Mesenchymal stem cell (in vitro differentiated cells and primary cell): ENCODE measurements around the gene XPR1.

Experiments used
- DNase-seq: peaks from one replicate; pipeline ENCODE4 v3.0.0-alpha.2; 2013
- H2AFZ ChIP-seq: one replicate; pipeline ENCODE4 v1.6.1; 2013; ENCODE audit warnings: low read depth, mild to moderate bottlenecking, control low read depth, inconsistent platforms, low read length, moderate library complexity
- H2AK5ac ChIP-seq: 2 replicates; pipeline ENCODE4 v1.6.1; 2013; ENCODE audit warnings: low read length, moderate library complexity, mild to moderate bottlenecking, inconsistent platforms; ENCODE audit not compliant: severe bottlenecking
- H2BK120ac ChIP-seq: one replicate; pipeline ENCODE4 v1.6.1; 2013; ENCODE audit warnings: low read depth, mild to moderate bottlenecking, inconsistent platforms, low read length, moderate library complexity
- H2BK12ac ChIP-seq, 2 experiments: one replicate each; pipeline ENCODE4 v1.6.1; 2013; ENCODE audit warnings: inconsistent platforms in 2 of 2, low read length in 2 of 2, mild to moderate bottlenecking in 2 of 2, moderate library complexity in 2 of 2, control low read depth in 1 of 2
- H2BK15ac ChIP-seq: one replicate; pipeline ENCODE4 v1.6.1; 2013; ENCODE audit warnings: mild to moderate bottlenecking, low read depth, inconsistent platforms; ENCODE audit not compliant: poor library complexity, severe bottlenecking
- H2BK5ac ChIP-seq: 2 replicates; pipeline ENCODE4 v1.6.1; 2013; ENCODE audit warnings: low read depth, mild to moderate bottlenecking, low read length, control low read depth, inconsistent platforms; ENCODE audit not compliant: poor library complexity, severe bottlenecking
- H3K14ac ChIP-seq, 2 experiments: one replicate each; pipeline ENCODE4 v1.6.1; 2013; ENCODE audit warnings: inconsistent platforms in 2 of 2, low read length in 2 of 2, control low read depth in 1 of 2, mild to moderate bottlenecking in 1 of 2, moderate library complexity in 1 of 2
- H3K18ac ChIP-seq, 2 experiments: one replicate each; pipeline ENCODE4 v1.6.1; 2013; ENCODE audit warnings: inconsistent platforms in 2 of 2, low read length in 2 of 2, control low read depth in 1 of 2, low read depth in 1 of 2, mild to moderate bottlenecking in 1 of 2
- H3K23ac ChIP-seq, 2 experiments: one replicate each; pipeline ENCODE4 v1.6.1; 2013; ENCODE audit warnings: inconsistent platforms in 2 of 2, low read length in 2 of 2, mild to moderate bottlenecking in 2 of 2, moderate library complexity in 2 of 2, control low read depth in 1 of 2
- H3K27ac ChIP-seq: 2 replicates; pipeline ENCODE4 v1.5.1; 2013; ENCODE audit warnings: mild to moderate bottlenecking, moderate library complexity, low read length, control low read depth, inconsistent platforms; ENCODE audit not compliant: poor library complexity, severe bottlenecking
- H3K27me3 ChIP-seq, 2 experiments: 2 replicates each; pipeline versions ENCODE4 v1.6.1 to v1.7.0; 2013; ENCODE audit warnings: low read length in 2 of 2, mild to moderate bottlenecking in 2 of 2, moderate library complexity in 2 of 2, control low read depth in 1 of 2, inconsistent platforms in 1 of 2; ENCODE audit not compliant: control insufficient read depth in 1 of 2, insufficient read depth in 1 of 2
- H3K36me3 ChIP-seq, 2 experiments: 2 replicates each; pipeline versions ENCODE4 v1.6.1 to v1.7.0; 2013; ENCODE audit warnings: low read length in 2 of 2, control low read depth in 1 of 2, inconsistent platforms in 1 of 2, low read depth in 1 of 2, mild to moderate bottlenecking in 1 of 2; ENCODE audit not compliant: insufficient read depth in 2 of 2, control insufficient read depth in 1 of 2
- H3K4ac ChIP-seq, 2 experiments: one replicate each; pipeline ENCODE4 v1.6.1; 2013; ENCODE audit warnings: inconsistent platforms in 2 of 2, low read length in 2 of 2, mild to moderate bottlenecking in 2 of 2, moderate library complexity in 2 of 2, control low read depth in 1 of 2, low read depth in 1 of 2
- H3K4me1 ChIP-seq: 2 replicates; pipeline ENCODE4 v1.6.1; 2013; ENCODE audit warnings: low read depth, low read length, control low read depth; ENCODE audit not compliant: control insufficient read depth, insufficient read depth
- H3K4me2 ChIP-seq: 2 replicates; pipeline ENCODE4 v1.6.1; 2013; ENCODE audit warnings: low read length, mild to moderate bottlenecking, inconsistent platforms; ENCODE audit not compliant: poor library complexity, severe bottlenecking
- H3K4me3 ChIP-seq, 2 experiments: 2 replicates each; pipeline versions ENCODE4 v1.5.1 to v1.7.0; 2013; ENCODE audit warnings: low read length in 2 of 2, mild to moderate bottlenecking in 2 of 2, control low read depth in 1 of 2, low read depth in 1 of 2; ENCODE audit not compliant: insufficient read depth in 1 of 2
- H3K79me1 ChIP-seq: replicated peaks from 2 replicates; pipeline ENCODE4 v1.6.1; 2013; ENCODE audit warnings: mild to moderate bottlenecking, control low read depth, low read length, inconsistent platforms; ENCODE audit not compliant: poor library complexity, severe bottlenecking
- H3K9ac ChIP-seq: 2 replicates; pipeline ENCODE4 v1.7.0; 2013; ENCODE audit warnings: mild to moderate bottlenecking, low read length, moderate library complexity
- H3K9me3 ChIP-seq: 2 replicates; pipeline ENCODE4 v1.7.0; 2013; ENCODE audit warnings: mild to moderate bottlenecking, low read length; ENCODE audit not compliant: control insufficient read depth
- H4K8ac ChIP-seq: one replicate; pipeline ENCODE4 v1.6.1; 2013; ENCODE audit warnings: inconsistent platforms, mild to moderate bottlenecking, low read length, moderate library complexity
- H4K91ac ChIP-seq: one replicate; pipeline ENCODE4 v1.6.1; 2013; ENCODE audit warnings: mild to moderate bottlenecking, low read length, inconsistent platforms
- WGBS: methylation state at CpG from one replicate; pipeline ENCODE4 v1.1.7; 2013; ENCODE audit warnings: mixed read lengths; 5-methylcytosine and 5-hydroxymethylcytosine counted together

Gene XPR1

GRCh38 chr1:180919183-180919700, 287.4 kb downstream of the XPR1 start:
- no peak overlapping the region for H2BK15ac ChIP-seq
- H2BK12ac ChIP-seq: no peak overlapping the region
- H4K8ac ChIP-seq: no peak overlapping the region
- H2BK5ac ChIP-seq: no peak overlapping the region
- H3K14ac ChIP-seq: no peak overlapping the region
- DNase-seq: no peak
- no peaks in the 10 kb centered on the region for H3K9me3 ChIP-seq
- H3K18ac ChIP-seq: no peak overlapping the region
- no peak overlapping the region for H3K4ac ChIP-seq
- H2AK5ac ChIP-seq: no peak overlapping the region
- no peak overlapping the region for H3K4me2 ChIP-seq
- H3K4me1 ChIP-seq: peaks cover 33% of the 10 kb centered on the region
- H3K23ac ChIP-seq: no peak overlapping the region
- H4K91ac ChIP-seq: no peak overlapping the region
- no peak overlapping the region for H3K4me3 ChIP-seq
- H2AFZ ChIP-seq: no peak overlapping the region
- H3K27me3 ChIP-seq: peaks cover 0 to 5% of the 10 kb centered on the region in 2 experiments
- H3K79me1 ChIP-seq: peaks cover 6% of the 10 kb centered on the region
- peaks cover 24 to 39% of the 10 kb centered on the region in 2 experiments for H3K36me3 ChIP-seq
- no peak overlapping the region for H2BK120ac ChIP-seq
- H3K27ac ChIP-seq: no peak overlapping the region
- no peak overlapping the region for H3K9ac ChIP-seq
- WGBS: 89% methylated on average over 7 of the region's 9 CpGs

GRCh38 chr1:180920193-180920592, 288.4 kb downstream of the XPR1 start:
- peaks cover 35% of the 10 kb centered on the region for H3K4me1 ChIP-seq
- H3K36me3 ChIP-seq: peaks cover 24 to 39% of the 10 kb centered on the region in 2 experiments
- no peak overlapping the region for H4K8ac ChIP-seq
- H3K4me2 ChIP-seq: no peak overlapping the region
- H3K79me1 ChIP-seq: peaks cover 4% of the 10 kb centered on the region
- H2AK5ac ChIP-seq: no peak overlapping the region
- H2BK12ac ChIP-seq: no peak overlapping the region
- no peak overlapping the region for H3K4ac ChIP-seq
- H3K27me3 ChIP-seq: peaks cover 0 to 8% of the 10 kb centered on the region in 2 experiments
- no peak overlapping the region for H2BK5ac ChIP-seq
- no peak overlapping the region for H2BK120ac ChIP-seq
- no peak overlapping the region for H3K9ac ChIP-seq
- no peak overlapping the region for H3K18ac ChIP-seq
- no peaks in the 10 kb centered on the region for H3K9me3 ChIP-seq
- no peak overlapping the region for H4K91ac ChIP-seq
- 94% methylated on average over 7 of the region's 7 CpGs for WGBS
- no peak for DNase-seq
- no peak overlapping the region for H2BK15ac ChIP-seq
- no peak overlapping the region for H3K27ac ChIP-seq
- no peak overlapping the region for H3K23ac ChIP-seq
- H3K14ac ChIP-seq: no peak overlapping the region
- H2AFZ ChIP-seq: no peak overlapping the region
- no peak overlapping the region for H3K4me3 ChIP-seq

- H3K4me1 ChIP-seq: peaks cover 39% of the 10 kb centered on the region
- H3K79me1 ChIP-seq: peaks cover 4% of the 10 kb centered on the region
- WGBS: 94% methylated on average over 8 of the region's 8 CpGs
- H2BK120ac ChIP-seq: no peak overlapping the region
- no peak overlapping the region for H4K91ac ChIP-seq
- H3K27ac ChIP-seq: no peak overlapping the region
- no peak overlapping the region for H3K4me2 ChIP-seq
- no peak overlapping the region for H2BK15ac ChIP-seq
- H2AFZ ChIP-seq: no peak overlapping the region
- H3K14ac ChIP-seq: no peak overlapping the region
- H2AK5ac ChIP-seq: no peak overlapping the region
- no peak overlapping the region for H4K8ac ChIP-seq
- peaks cover 24 to 39% of the 10 kb centered on the region in 2 experiments for H3K36me3 ChIP-seq
- no peak overlapping the region for H3K4me3 ChIP-seq
- H2BK5ac ChIP-seq: no peak overlapping the region
- no peak overlapping the region for H2BK12ac ChIP-seq
- H3K18ac ChIP-seq: no peak overlapping the region
- no peaks in the 10 kb centered on the region for H3K9me3 ChIP-seq
- no peak overlapping the region for H3K4ac ChIP-seq
- H3K23ac ChIP-seq: no peak overlapping the region
- DNase-seq: no peak
- peaks cover 0 to 8% of the 10 kb centered on the region in 2 experiments for H3K27me3 ChIP-seq
- H3K9ac ChIP-seq: no peak overlapping the region
These were observed 288.9 kb downstream of the XPR1 start for GRCh38 chr1:180920702-180921101.

- H2BK15ac ChIP-seq: no peak overlapping the region
- H3K4ac ChIP-seq: no peak overlapping the region
- H3K23ac ChIP-seq: no peak overlapping the region
- no peak overlapping the region for H3K4me2 ChIP-seq
- H4K8ac ChIP-seq: no peak overlapping the region
- no peak overlapping the region for H2BK120ac ChIP-seq
- no peak overlapping the region for H3K14ac ChIP-seq
- H4K91ac ChIP-seq: no peak overlapping the region
- no peak overlapping the region for H2BK12ac ChIP-seq
- no peak overlapping the region for H3K18ac ChIP-seq
- no peaks in the 10 kb centered on the region for H3K79me1 ChIP-seq
- 93% methylated on average over 6 of the region's 6 CpGs for WGBS
- no peak overlapping the region for H3K4me3 ChIP-seq
- peaks cover 19 to 35% of the 10 kb centered on the region in 2 experiments for H3K36me3 ChIP-seq
- no peak overlapping the region for H2BK5ac ChIP-seq
- DNase-seq: no peak
- no peak overlapping the region for H2AK5ac ChIP-seq
- no peak overlapping the region for H2AFZ ChIP-seq
- H3K27ac ChIP-seq: no peak overlapping the region
- H3K27me3 ChIP-seq: peaks cover 0 to 8% of the 10 kb centered on the region in 2 experiments
- H3K9me3 ChIP-seq: no peaks in the 10 kb centered on the region
- peaks cover 44% of the 10 kb centered on the region for H3K4me1 ChIP-seq
- no peak overlapping the region for H3K9ac ChIP-seq
These were observed 289.6 kb downstream of the XPR1 start for GRCh38 chr1:180921386-180921785.
